GM18519 (cell line): ENCODE data around the gene BMP8B.
"Not testable (repeated sequence)": the region's sequence is repeated elsewhere in the genome, so short reads cannot be mapped to it uniquely, and the experiment has no call there.

Experiments
- ATAC-seq: cut with Tn5 transposase; IDR thresholded peaks from one replicate; pipeline ENCODE4 v1.9.1; 2021; ENCODE audit warnings: mild to moderate bottlenecking, moderate library complexity; ENCODE audit not compliant: unreplicated experiment, low FRiP score

BMP8B gene, protein sequence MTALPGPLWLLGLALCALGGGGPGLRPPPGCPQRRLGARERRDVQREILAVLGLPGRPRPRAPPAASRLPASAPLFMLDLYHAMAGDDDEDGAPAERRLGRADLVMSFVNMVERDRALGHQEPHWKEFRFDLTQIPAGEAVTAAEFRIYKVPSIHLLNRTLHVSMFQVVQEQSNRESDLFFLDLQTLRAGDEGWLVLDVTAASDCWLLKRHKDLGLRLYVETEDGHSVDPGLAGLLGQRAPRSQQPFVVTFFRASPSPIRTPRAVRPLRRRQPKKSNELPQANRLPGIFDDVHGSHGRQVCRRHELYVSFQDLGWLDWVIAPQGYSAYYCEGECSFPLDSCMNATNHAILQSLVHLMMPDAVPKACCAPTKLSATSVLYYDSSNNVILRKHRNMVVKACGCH

DNA sequence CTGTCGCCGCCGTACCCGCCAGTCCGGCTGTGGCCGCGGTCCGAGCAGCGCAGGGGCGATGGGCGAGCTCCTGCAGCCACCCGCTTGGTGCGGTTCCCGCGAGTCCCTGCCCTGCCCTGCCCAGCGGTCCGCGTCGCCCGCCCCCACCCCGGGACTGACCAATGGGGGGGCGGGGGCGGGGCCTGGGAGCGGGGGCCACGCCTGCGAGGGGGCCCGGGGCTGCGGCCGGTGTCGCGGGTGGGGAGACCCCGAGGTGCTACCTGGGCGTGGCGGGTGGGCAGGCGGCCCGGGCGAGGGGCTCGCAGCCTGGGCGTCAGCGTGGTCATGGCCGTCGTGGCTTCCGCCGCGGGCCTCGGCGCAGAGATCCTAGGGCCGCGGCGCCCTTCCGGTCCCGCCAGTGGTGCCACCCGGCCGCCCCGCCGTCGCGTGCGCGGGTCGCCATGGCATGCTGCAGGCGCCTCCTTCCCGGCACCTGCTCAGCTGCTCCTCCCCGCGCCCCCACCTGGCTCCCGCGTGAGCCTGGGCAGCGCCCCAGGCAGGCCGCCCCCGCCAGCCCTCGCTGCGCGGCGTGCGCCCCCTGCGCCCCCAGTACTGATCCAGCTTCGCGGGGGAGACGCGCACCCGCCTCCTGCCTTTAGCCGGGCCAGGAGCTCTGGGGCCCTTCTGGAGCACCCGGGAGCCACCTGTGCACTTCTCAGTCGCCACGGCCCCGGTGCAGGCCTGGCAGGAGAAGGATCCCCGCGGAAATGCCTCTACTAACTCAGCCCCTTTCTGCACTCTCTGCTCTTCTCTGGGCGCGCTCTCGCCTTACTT, at the start of gene BMP8B:
BMP8B (minus strand) TSS at position 108 of the 813 bp plus-strand sequence. CDS start 380 bp downstream, outside the sequence.
- ATAC-seq, result no peak

DNA sequence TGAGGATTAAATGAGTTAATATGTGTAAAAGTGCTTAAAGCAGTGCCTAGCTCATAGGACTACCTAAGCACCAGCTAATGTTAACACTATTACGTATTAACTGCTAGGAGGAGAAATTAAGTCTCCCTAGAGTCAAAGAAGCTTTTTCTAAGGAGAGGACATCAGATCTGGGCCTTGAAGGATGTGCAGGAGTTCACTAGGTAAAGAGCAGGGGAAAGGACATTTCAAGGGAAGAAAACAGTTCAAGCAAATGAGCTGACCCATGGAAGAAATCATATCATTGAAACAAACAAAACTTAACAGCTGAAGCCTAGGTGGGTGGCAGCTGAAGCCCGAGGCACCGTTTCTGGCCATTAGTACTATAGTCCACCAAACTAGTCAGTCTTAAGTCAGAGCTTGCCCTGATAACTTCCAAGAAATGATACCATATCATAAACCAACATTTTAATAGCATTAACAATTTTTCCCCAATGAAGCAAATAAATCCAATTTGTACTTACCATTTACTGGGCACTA, 48.0 kb upstream of the BMP8B start:
- ATAC-seq, result no peak

DNA sequence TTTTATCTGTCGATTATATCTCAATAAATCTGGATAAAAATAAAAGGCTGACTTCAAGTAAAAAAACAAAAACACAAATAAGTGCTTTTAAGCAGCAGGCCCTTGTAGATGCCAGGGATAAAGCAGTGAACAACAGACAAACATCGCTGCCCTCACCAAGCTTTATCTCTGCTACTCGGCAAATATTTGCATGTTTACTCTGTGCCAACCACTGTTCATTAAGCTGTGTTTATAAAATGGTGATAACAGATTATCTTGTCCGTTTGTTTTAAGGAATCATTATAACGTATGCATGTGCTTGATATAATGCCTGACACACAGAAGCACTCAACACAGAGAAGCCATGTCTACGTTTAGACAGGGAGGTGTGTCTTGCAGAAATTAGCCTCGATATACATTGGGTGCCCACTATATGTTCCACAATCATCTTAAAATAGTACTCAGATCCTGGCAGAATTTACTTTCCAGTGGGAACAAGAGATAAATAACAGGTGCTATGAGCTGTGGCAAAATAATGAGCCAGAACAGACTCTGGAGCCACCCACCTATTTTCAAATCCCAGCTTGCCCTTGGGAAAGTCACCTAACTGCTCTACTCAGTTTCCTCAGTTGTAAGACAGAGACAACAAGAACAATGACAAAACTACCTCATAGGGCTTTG, 47.4 kb upstream of the BMP8B start:
- no peak for ATAC-seq

DNA sequence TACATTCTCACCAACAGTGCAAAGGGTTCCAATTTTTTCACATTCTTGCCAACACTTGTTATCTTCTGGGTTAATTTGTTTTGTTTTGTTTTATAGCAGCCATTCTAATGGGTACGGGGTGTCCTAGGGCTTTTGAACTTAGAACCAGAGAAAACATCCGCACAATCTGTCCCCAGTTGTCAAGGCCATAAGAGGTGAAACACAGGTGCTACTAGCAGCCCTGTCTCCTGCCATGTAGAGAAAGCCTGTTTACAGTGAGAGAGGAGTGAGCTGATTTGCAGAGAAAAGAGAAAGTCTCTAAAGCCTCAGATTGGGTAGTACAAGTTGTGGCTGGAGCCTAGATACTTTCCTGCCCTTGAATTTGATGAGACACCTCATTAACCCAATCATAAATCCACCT, 46.4 kb upstream of the BMP8B start:
- ATAC-seq, result no peak

DNA sequence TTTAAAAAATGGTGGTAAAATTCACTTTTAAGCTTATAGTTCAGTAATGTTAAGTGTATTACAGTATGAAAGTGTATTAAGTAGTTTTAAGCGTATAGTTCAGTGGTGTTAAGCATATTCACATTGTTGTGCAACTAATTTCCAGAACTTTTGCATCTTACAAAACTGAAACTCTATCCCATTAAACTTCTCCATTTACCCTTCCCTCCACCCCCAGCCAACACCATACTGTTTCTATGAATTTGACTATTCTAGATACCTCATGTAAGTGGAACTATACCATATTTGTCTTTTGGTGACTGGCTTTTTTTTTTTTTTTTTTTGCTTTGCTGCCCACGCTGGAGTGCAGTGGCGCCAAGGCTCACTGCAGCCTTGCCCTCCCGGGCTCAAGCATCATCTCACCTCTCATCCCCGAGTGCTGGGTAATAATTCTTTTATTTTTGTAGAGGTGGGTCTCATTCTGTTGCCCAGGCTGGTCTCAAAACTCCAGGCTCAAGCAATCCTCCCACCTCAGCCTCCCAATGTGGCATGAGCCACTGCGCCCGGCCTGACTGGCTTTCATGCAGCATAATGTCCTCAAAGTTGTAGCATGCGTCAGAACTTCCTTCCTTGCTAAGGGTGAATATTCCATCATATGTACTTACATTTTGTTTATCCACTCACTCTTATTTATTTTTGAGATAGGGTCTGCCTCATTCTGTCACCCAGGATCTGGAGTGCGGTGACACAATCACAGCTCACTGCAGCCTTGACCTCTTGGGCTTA, 45.1 kb upstream of the BMP8B start:
- ATAC-seq, result no peak

DNA sequence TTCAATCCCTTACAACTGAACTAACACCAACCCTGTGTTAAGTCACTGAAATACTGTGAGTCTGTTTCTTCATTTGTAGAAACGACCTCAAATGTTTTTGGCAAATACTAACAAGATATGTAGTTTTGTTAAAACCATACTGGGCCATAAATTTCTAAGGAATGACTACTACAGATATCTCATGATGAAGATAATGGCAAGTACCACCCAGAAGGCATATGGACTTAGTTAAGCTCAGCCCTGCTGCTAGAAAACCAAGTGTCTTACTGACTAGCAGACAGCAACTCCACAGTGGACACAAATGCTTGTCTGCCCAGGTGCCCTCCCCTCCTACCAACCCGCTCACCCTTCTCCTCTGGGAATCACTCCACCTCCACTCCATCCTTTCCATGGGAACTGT, 44.5 kb upstream of the BMP8B start:
- no peak for ATAC-seq

DNA sequence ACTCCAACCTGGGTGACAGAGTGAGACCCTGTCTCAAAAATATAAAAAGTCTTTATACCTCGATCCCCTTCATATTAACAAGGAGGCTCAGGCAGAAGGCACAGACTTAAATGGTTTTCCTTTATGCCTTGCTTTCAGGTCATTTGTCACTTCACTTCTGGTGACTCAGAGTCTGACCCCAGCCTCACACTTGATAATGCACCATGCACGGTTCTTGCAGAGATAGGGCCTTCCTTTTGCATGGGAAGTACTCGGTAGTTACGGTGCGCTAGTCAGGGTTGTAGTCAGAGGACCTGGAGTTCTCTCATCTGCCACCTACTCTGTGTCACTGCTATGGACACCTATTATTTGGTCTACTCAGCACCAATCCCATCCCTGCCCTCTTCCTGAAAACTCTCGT, 43.6 kb upstream of the BMP8B start:
- ATAC-seq, result no peak

DNA sequence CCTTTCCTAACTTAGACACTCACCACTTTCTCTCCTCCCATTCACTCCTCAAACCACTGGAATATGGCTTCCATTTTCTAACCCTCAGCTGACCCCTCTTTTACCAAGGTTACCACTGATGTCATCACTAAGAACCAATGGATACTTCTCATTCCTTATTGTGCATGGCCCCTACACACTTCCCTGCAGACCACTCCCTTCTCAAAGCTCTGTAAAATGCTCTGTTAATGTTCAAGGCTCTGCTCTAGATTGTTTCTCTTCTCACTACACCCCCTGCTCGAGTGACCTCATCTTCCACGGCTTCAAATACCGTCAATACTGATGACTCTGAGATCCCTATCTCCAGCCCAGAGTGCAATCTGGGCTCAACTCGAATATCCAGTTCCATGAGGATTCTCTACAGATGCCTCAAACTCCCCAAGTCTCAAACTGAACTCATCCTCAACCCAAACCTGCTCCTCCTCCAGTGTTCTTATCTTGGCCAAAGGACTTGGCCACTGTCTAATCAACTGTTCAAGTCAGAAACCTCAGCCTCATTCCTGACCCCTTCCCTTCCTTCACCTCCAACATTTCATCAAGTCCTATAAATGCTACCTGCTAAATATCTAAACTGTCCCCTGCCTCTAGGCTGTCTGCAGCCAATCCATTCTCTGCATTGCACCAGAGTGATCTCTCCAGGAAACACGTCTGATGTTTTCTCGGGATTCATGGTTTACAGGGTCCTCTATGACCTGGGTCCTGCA, 41.3 kb upstream of the BMP8B start:
- no peak for ATAC-seq

DNA sequence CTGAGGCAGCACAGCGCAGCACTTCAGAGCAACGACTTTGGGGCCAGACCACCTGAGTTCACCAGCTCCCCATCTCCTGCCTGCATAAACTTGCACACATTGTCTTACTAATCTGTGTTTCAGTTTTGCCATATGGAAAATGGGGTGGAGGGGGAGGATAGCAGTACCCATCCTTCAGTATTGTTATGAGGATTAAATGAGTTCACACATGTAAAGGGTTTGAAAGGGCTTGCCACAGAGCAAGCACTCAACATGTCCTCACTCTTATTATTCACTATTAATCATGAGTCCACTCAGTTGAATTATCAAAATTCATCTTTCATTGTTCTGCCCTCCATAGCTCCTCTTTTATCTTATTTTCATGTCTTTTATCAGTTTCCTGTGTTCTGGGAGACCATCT, 40.1 kb upstream of the BMP8B start:
- no peak for ATAC-seq

DNA sequence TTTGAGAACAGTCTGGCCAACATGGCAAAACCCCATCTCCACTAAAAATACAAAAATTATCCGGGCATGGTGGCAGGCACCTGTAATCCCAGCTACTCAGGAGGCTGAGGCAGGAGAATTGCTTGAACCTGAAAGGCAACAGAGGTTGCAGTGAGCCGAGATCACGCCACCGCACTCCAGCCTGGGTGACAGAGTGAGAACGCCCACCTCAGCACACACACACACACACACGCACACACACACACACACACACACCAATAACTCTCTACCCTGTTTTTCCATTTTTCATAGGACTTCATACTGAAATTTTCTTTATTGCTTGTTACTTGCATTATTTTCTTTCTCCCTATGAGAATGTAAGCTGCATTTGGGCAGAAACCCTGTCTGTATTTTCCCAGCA, 39.6 kb upstream of the BMP8B start:
- not testable (repeated sequence) for ATAC-seq

DNA sequence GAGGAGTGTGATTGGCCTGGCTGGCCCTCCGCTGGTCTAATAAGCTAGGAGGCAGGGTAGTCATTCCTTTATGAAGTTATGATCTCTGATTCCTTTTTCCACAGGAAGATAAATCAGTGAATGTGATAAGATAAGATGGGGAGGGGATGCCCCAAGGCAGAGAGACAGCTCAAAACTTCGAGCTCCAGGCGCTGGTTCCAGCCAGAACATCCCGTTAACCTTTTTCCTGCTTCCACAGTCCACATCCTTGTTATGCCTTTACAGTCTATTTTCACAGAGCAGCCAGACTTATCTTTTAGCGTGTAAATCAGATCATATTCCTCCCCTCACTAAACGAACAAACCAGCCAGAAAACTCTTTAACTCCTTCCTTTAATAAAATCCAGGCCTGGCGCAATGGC, 38.5 kb upstream of the BMP8B start:
- no peak for ATAC-seq

DNA sequence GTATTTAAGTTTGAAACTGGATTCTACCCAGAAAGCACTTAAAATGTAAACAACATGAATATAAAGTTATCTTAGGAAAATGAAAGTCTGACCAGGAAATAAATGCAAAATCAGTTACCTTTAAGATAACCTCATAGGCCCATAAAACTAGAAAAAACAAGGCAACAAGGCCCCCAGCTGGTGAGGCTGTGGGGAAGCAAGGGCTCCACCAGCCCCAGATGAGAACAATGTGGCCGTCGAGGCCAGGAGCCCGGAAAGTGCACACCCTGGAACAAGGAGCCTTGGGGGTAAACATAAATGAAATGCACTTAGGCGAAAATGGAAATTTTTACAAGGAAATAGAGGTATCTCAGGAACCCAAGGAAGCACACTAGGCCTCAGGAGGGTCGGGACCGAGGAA, 37.9 kb upstream of the BMP8B start:
- no peak for ATAC-seq

DNA sequence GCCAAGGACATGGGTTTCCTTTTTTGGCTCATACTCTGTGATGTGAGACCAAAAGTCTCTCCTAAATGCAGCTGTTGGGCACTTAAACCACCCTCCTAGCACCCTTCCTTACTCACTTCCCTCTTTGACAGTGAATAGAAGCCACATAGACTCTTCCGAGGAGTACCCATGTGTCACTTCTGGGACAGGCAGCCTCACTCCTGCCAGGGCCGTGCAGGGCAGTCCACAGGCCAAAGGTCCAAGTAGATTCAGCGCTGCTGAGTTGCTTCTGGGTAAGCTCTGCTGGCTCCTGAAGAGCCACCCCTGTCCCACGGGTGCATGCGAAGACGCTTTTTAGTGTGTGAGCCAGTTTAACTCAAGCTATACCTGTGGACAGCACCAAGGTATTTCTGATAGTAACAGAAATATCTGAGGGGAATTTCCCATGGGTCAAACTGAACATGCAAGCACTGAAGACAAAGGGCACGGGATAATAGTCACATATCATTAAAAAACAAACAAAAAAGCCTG, 36.8 kb upstream of the BMP8B start:
- ATAC-seq, result no peak

DNA sequence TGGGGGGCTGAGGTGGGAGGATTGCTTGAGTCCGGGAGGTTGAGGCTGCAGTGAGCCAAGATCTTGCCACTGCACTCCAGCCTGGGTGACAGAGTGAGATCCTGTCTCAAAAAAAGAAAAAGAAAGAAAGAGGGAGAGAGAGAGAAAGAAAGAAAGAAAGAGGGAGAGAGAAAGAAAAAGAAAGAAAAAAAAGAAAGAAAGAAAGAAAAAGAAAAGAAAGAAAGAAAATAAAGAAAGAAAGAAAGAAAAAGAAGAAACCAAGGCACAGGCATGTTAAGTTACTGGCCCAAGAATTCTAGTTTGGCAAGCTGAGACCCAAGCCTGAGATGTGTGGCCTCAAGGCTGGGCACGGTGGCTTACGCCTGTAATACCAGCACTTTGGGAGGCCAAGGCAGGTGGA, 34.8 kb upstream of the BMP8B start:
- not testable (repeated sequence) for ATAC-seq

DNA sequence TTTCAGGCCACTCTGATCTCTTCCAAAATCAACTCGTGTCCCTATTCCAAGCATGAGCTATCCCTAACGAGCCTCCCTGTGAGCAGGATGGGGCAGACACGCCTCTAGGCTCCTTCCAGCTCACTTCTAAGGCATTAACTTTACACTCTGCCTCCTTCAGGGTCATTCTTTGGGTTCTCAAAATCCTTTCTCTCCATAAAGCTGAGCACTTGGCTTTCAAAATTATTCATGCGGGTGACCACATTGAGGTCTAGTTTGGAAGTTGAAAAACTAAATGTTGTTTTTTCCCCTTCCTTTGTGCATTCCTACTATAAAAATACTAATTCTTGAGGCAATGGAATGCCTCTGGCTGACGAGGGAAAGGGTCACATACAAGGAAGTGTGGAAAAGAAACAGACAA, 33.5 kb upstream of the BMP8B start:
- no peak for ATAC-seq

DNA sequence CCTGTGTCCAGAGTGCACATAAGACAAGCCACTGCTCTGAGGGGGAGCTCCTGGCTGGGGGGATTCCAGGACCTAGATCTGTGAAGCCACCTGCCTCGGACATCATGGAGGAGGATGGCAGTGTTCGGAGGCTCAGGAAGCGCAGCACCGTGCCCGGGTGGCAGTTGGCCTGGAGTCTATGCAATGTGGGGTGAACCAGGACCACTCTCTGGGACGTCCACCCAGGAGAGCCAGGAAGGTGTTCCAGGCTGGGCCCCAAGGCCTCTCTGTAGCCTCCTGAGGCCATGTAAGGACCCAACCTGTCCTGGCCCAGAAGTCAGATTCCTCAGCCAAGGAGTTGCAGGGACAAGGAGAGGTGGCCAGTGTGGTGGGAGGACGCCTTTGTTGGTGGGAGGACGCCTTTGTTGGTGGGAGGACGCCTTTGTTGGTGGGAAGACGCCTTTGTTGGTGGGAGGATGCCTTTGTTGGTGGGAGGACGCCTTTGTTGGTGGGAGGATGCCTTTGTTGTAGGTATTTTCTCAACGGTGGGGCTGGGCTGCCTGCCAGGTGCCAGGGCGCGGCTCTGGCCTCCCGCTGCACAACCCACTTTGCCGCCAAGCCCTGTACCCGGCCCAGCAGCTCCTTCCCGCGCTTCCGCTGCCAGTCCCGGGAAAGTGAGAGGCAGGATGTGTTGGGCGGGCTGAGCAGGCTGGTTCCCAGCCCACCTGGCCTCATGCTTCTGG, 30.6 kb upstream of the BMP8B start:
- ATAC-seq, result no peak

DNA sequence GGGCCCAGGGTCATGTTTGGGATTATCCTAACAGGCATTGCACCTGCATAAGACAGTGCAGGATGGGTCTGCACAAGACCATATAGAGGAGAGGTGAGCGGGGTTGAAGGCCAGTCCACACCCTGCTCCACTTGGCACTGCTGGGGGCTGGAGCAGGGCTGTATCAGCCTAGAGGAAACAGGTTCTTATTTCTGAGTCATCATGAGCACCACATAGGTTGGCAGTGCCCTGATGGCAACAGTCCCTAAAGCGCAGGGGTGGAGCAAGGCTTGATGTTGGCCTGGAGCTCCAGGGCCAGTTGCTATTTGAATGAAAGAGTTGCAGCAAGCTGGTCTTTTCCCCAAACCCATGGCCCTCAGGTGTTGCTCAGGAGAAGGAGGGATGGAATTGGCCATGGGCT, 29.8 kb upstream of the BMP8B start:
- no peak for ATAC-seq

DNA sequence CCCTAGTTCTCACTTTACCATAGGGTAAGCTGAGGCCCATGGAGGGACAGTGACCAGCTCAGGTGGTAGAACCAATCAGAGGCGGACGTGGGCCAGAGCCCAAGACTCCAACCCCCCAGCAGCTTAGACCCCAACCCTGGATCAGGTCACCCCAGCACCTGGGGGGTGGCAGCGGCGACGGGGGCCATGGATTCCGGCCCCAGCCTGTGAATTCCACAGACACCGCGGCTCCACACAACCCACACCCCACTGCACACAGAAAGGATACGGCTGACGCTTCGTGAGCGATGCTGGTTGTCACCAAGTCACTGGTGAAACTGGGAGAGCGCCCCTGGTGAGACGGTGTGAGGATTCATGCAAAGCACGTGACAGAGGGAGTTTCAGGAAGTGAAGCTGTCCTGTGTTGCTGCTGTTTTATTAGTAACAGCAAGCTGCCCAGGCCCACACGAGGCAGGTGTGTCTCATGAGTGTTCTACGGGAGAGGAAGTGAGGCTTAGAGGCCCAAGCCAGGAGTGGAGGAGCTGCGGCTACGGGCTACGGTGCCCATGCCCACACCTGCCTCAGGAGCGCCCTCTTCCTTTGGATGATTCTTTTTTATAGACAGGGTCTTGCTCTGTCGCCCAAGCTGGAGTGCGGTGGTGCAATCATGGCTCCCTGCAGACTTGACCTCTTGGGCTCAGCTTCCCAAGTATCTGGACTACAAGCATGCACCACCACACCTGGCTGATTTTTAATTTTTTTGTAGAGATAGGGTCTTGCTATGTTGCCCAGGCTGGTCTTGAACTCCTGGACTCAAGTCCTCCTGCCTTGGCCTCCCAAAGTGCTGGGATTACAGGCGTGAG, 28.6 kb upstream of the BMP8B start:
- peak; percentile 66 for ATAC-seq
